HepG2 (cell line): ENCODE data around the gene CD7. TPM values are rescaled to one million over a fixed set of nuclear protein-coding genes. Genes with fewer than 3 reads are reported as not detected.
"Not testable (repeated sequence)": the region's sequence is repeated elsewhere in the genome, so short reads cannot be mapped to it uniquely, and the experiment has no call there.

Experiments used
- ATAC-seq: fragments of 200-7000 bp; cut with Tn5 transposase; 3 replicates; pipeline ENCODE4 v1.9.1; 2020; ENCODE audit warnings: mild to moderate bottlenecking, moderate library complexity
- BruUV-seq: library from RNA; stranded (reverse); fragments of 400-500 nt; replicated peaks from 2 replicates; lab custom pipeline; 2021; lab: Mats Ljungman, UMichigan
- CTCF ChIA-PET: fragments of 300-600 bp; formaldehyde crosslinking; extraction: SDS; loops from one replicate; lab custom pipeline; 2021; ENCODE audit warnings: low total read pairs, inconsistent platforms, low intra/inter-chr PET ratio; lab: Yijun Ruan, JAX
- POLR2A ChIA-PET: fragments of 350-600 bp; sonication (Branson Sonifier 250); formaldehyde crosslinking; loops from one replicate; lab custom pipeline; 2020; ENCODE audit warnings: antibody characterized with exemption, inconsistent platforms; lab: Yijun Ruan, JAX
- DNase-seq: peaks from one replicate; pipeline ENCODE4 v3.0.0-alpha.2; 2015; ENCODE audit warnings: low spot score
- FAIRE-seq: peaks from 3 replicates; lab custom pipeline; 2011; peaks lifted over from hg19 to GRCh38; lab: Jason Lieb, UNC
- H2AFZ ChIP-seq: one replicate; pipeline ENCODE4 v1.6.1; 2011; ENCODE audit warnings: low read length, inconsistent platforms
- H3K27ac ChIP-seq: fragments of 300-600 bp; 3 replicates; pipeline ENCODE4 v1.8.0; 2011; ENCODE audit warnings: mixed run types, mild to moderate bottlenecking, mixed read lengths, low read length, inconsistent platforms; ENCODE audit not compliant: insufficient read depth; ENCODE audit errors: extremely low read length
- H3K27me3 ChIP-seq, 2 experiments: fragments of 200-600 bp in 1 of 2; 2 replicates in 1 of 2; 3 replicates in 1 of 2; pipeline versions ENCODE4 v1.6.0 to v1.8.0; 2011; ENCODE audit warnings: low read length in 2 of 2, mild to moderate bottlenecking in 2 of 2, moderate library complexity in 2 of 2, inconsistent platforms in 1 of 2; ENCODE audit not compliant: insufficient read depth in 2 of 2, control insufficient read depth in 1 of 2
- H3K36me3 ChIP-seq, 2 experiments: fragments of 200-600 bp in 1 of 2; replicated peaks in 1 of 2; 2 replicates in 1 of 2; 3 replicates in 1 of 2; pipeline versions ENCODE4 v1.5.1 to v1.8.0; 2011; ENCODE audit warnings: low read length in 2 of 2, inconsistent platforms in 1 of 2; ENCODE audit not compliant: insufficient read depth in 2 of 2, control insufficient read depth in 1 of 2
- H3K4me1 ChIP-seq: 2 replicates; pipeline ENCODE4 v1.5.1; 2012; ENCODE audit warnings: low read length, inconsistent platforms; ENCODE audit not compliant: insufficient read depth
- H3K4me2 ChIP-seq: 2 replicates; pipeline ENCODE4 v1.6.0; 2011; ENCODE audit warnings: low read depth, low read length, inconsistent platforms
- H3K4me3 ChIP-seq, 3 experiments: fragments of 200-600 bp in 1 of 3; sonication (generic), shearing (Covaris generic) in 1 of 3; replicated peaks in 1 of 3; 2 replicates each; pipeline ENCODE4 v1.5.1; 2011 to 2016; ENCODE audit warnings: low read length in 3 of 3, inconsistent platforms in 2 of 3, low read depth in 2 of 3, mild to moderate bottlenecking in 2 of 3, control low read depth in 1 of 3, mixed read lengths in 1 of 3; ENCODE audit not compliant: insufficient read depth in 1 of 3
- H3K79me2 ChIP-seq: one replicate; pipeline ENCODE4 v1.6.1; 2011; ENCODE audit warnings: low read length, inconsistent platforms; ENCODE audit not compliant: insufficient read depth
- H3K9ac ChIP-seq: 2 replicates; pipeline ENCODE4 v1.6.0; 2011; ENCODE audit warnings: mild to moderate bottlenecking, low read depth, low read length, inconsistent platforms; ENCODE audit not compliant: insufficient read depth
- H3K9me3 ChIP-seq: 2 replicates; pipeline ENCODE4 v1.5.1; 2012; ENCODE audit warnings: mild to moderate bottlenecking, low read length
- H4K20me1 ChIP-seq: 2 replicates; pipeline ENCODE4 v1.6.0; 2011; ENCODE audit warnings: inconsistent platforms, mild to moderate bottlenecking, low read length, moderate library complexity; ENCODE audit not compliant: insufficient read depth
- ZFP91 ChIP-seq: sonication (generic); formaldehyde crosslinking; IDR thresholded peaks from 2 replicates; pipeline ENCODE4 v1.9.0; 2022; ENCODE audit warnings: missing genetic modification reagents, mild to moderate bottlenecking, borderline replicate concordance
- ZNF407 ChIP-seq: sonication (generic); formaldehyde crosslinking; IDR thresholded peaks from one replicate; pipeline ENCODE4 v1.5.1; 2020; ENCODE audit warnings: mild to moderate bottlenecking, missing genetic modification reagents; ENCODE audit errors: not compliant biosample characterization
- WGBS: methylation state at CpG from one replicate; pipeline ENCODE4 v1.1.6; 2017; ENCODE audit warnings: low lambda C conversion rate; 5-methylcytosine and 5-hydroxymethylcytosine counted together
- in situ Hi-C: cut with HindIII; loops from 2 replicates; pipeline ENCODE4 v1.10.0; 2017; ENCODE audit warnings: low pct_unique_long_range_greater_than_20kb; ENCODE audit not compliant: extremely low pct_ligation_motif_present
- intact Hi-C: fragments of 100-400 bp; cut with micrococcal nuclease; formaldehyde crosslinking; loops from one replicate; pipeline ENCODE4 v1.10.0; 2022; ENCODE audit not compliant: unreplicated experiment
- polyA plus RNA-seq, 8 experiments: library from polyadenylated mRNA; depleted of rRNA in 3 of 8; stranded (reverse) in 7 of 8; unstranded in 1 of 8; fragments of >200 nt; fragmentation: Illumina TruSeq in 4 of 8; extraction: Trizol in 4 of 8; gene quantifications; 2 replicates each; pipeline versions ENCODE4 v1.2.1 to v1.2.3, GENCODE V29; 2011 to 2016; ENCODE audit warnings: low read depth in 4 of 8, missing spikeins in 1 of 8, mixed read lengths in 1 of 8; ENCODE audit not compliant: insufficient read depth in 1 of 8
- total RNA-seq, 5 experiments: library from RNA; depleted of rRNA; stranded (reverse); fragments of >200 nt; fragmentation: Illumina TruSeq; extraction: Trizol; gene quantifications; 2 replicates each; pipeline ENCODE4 v1.2.3, GENCODE V29; 2016; ENCODE audit warnings: low read depth in 1 of 5

CD7 gene
- total and polyA plus RNA-seq, 2 of the 13 experiments (the other 11 are each of a cell fraction or from before 2014, with no cell fraction given): 67.6 to 76.4 TPM

- CTCF ChIA-PET: no interaction called here
- DNase-seq (no peak), ATAC-seq (peak; percentile 12; the same call in 2 of the 3 replicates), FAIRE-seq (no peak)
- H4K20me1 ChIP-seq: no peaks in the 10 kb centered on the region
- TF ChIP-seq ZNF407: peak; percentile 62
- TF ChIP-seq ZFP91 (CRISPR knock-in tag): no peak
- BruUV-seq: no TSS peak
- peaks cover 51% of the 10 kb centered on the region for H3K4me1 ChIP-seq
- no peaks in the 10 kb centered on the region for H3K27me3 ChIP-seq
- in situ Hi-C loops (no loop called here), intact Hi-C loops (no loop called here)
- no peaks in the 10 kb centered on the region for H3K79me2 ChIP-seq
- H3K9ac ChIP-seq: no peak overlapping the region
- no peaks in the 10 kb centered on the region for H3K9me3 ChIP-seq
- 78% methylated on average over 6 of the region's 6 CpGs for WGBS
- no peak overlapping the region for H3K4me3 ChIP-seq
- H3K27ac ChIP-seq: no peak overlapping the region
- no peaks in the 10 kb centered on the region for H3K36me3 ChIP-seq
- POLR2A ChIA-PET: interaction anchor here (1.1 to 1.6 kb wide), 2 partner anchors 8 to 14 kb away, joined by 3 to 8 read pairs; no protein-coding TSS in a partner anchor
- H2AFZ ChIP-seq: no peak overlapping the region
- H3K4me2 ChIP-seq: no peak overlapping the region
Measured at GRCh38 chr17:82361885-82362633, 44.7 kb upstream of the CD7 start.

GRCh38 chr17:82359451-82360074 lies 42.2 kb upstream of the CD7 start:
- POLR2A ChIA-PET: interaction anchor here (1.7 kb wide), 1 partner anchor 53 kb away, joined by 3 read pairs; no protein-coding TSS in a partner anchor

More at GRCh38 chr17:82359451-82360074, 42.2 kb upstream of the CD7 start:
- H3K36me3 ChIP-seq, H3K27ac ChIP-seq, H3K9me3 ChIP-seq, H2AFZ ChIP-seq, H3K27me3 ChIP-seq, H3K4me3 ChIP-seq, FAIRE-seq, H4K20me1 ChIP-seq, DNase-seq, H3K9ac ChIP-seq, BruUV-seq, H3K79me2 ChIP-seq, intact Hi-C loops, ATAC-seq, CTCF ChIA-PET, H3K4me2 ChIP-seq: not testable (repeated sequence)
- H3K4me1 ChIP-seq: peaks cover 53% of the 10 kb centered on the region
- in situ Hi-C loops: loop anchor here (10.0 kb wide), 1 partner anchor 195 kb away; no protein-coding TSS in a partner anchor
- 37% methylated on average over 1 of the region's 1 CpG for WGBS
